Omental fat pad (tissue), 4 donors: Measurements from ENCODE around the gene GARNL3. TPM values are rescaled to one million over a fixed set of nuclear protein-coding genes. Genes with fewer than 3 reads are reported as not detected.

Experiments
- ATAC-seq: fragments of 150-250 bp; one replicate; pipeline ENCODE4 v1.9.1; 2016; ENCODE audit warnings: mild to moderate bottlenecking, moderate library complexity; ENCODE audit not compliant: low FRiP score
- DNase-seq: peaks from one replicate; pipeline ENCODE4 v3.0.0-alpha.2; 2019; ENCODE audit warnings: low spot score
- CTCF ChIP-seq, 3 donors: fragments of 450-650 bp; IDR thresholded peaks; one replicate each; pipeline ENCODE4 v1.5.1; 2016 to 2017; ENCODE audit warnings: antibody characterized with exemption in 3 of 3, mild to moderate bottlenecking in 3 of 3, moderate library complexity in 2 of 3
- total RNA-seq, 4 donors: library from RNA; depleted of rRNA; stranded (reverse); fragments of >200 nt; gene quantifications; one replicate each; pipeline ENCODE4 v1.1.0, GENCODE V29; 2016

Gene GARNL3
- total RNA-seq, 4 donors from 2014 or later: 10.0 to 27.0 (median 15.7) TPM

- no peak for DNase-seq
- no peak for ATAC-seq
- no peak for TF ChIP-seq CTCF (IDR thresholded peaks at IDR 0.05)
Measured at GRCh38 chr9:127370672-127371648, 106.4 kb downstream of the GARNL3 start.

GRCh38 chr9:127380479-127380878 lies 115.9 kb downstream of the GARNL3 start:
- no peak for TF ChIP-seq CTCF (IDR thresholded peaks at IDR 0.05)
- DNase-seq (no peak), ATAC-seq (no peak)

GRCh38 chr9:127382541-127382940 lies 118.0 kb downstream of the GARNL3 start:
- no peak for TF ChIP-seq CTCF (IDR thresholded peaks at IDR 0.05)
- ATAC-seq: no peak
- no peak for DNase-seq

GRCh38 chr9:127384016-127384730 lies 119.6 kb downstream of the GARNL3 start:
- TF ChIP-seq CTCF (IDR thresholded peaks at IDR 0.05): no peak
- ATAC-seq (no peak), DNase-seq (no peak)

GRCh38 chr9:127384901-127385300 lies 120.3 kb downstream of the GARNL3 start:
- no peak for DNase-seq
- no peak for TF ChIP-seq CTCF (IDR thresholded peaks at IDR 0.05)
- ATAC-seq: no peak

GRCh38 chr9:127386249-127386648 lies 121.7 kb downstream of the GARNL3 start:
- ATAC-seq (no peak), DNase-seq (no peak)
- no peak for TF ChIP-seq CTCF (IDR thresholded peaks at IDR 0.05)
